HCT116 (cell line): ENCODE results near the gene PRR36. TPM values are rescaled to one million over a fixed set of nuclear protein-coding genes. Genes with fewer than 3 reads are reported as not detected.
"Not testable (repeated sequence)": the region's sequence is repeated elsewhere in the genome, so short reads cannot be mapped to it uniquely, and the experiment has no call there.

ENCODE experiments used
- ATAC-seq: fragments of 200-7000 bp; cut with Tn5 transposase; 2 replicates; pipeline ENCODE4 v1.9.1; 2020; ENCODE audit warnings: mild to moderate bottlenecking, moderate library complexity
- BruUV-seq: library from RNA; stranded (reverse); fragments of 400-500 nt; replicated peaks from 2 replicates; lab custom pipeline; 2021; lab: Mats Ljungman, UMichigan
- CTCF ChIA-PET: fragments of 300-600 bp; sonication (Branson Sonifier 250); formaldehyde crosslinking; loops from one replicate; lab custom pipeline; 2021; ENCODE audit warnings: antibody characterized with exemption; lab: Charles Lee
- POLR2A ChIA-PET: fragments of 300-600, 350-600 bp; sonication (Branson Sonifier 250); formaldehyde crosslinking; loops from one replicate; lab custom pipeline; 2021; ENCODE audit warnings: antibody characterized with exemption; lab: Charles Lee
- RAD21 ChIA-PET, 2 experiments: fragments of 300-600 bp; sonication (Branson Sonifier 250); formaldehyde crosslinking; loops; one replicate each; lab custom pipeline; 2023; ENCODE audit warnings: low total read pairs in 2 of 2; ENCODE audit not compliant: uncharacterized antibody in 2 of 2, unreplicated experiment in 2 of 2, low non-redundant PET in 1 of 2; lab: Charles Lee
- DNase-seq: peaks from one replicate; pipeline ENCODE4 v3.0.0-alpha.2; 2010; ENCODE audit warnings: low read depth, low spot score
- H2AFZ ChIP-seq: fragments of 200-600 bp; shearing (Covaris generic), sonication (generic); 2 replicates; pipeline ENCODE4 v1.6.1; 2017; ENCODE audit warnings: low read depth, mixed run types, mixed read lengths, antibody characterized with exemption, low read length; ENCODE audit not compliant: poor library complexity, severe bottlenecking
- H3K27ac ChIP-seq: 2 replicates; pipeline ENCODE4 v1.5.1; 2012; ENCODE audit warnings: low read depth, low read length
- H3K27me3 ChIP-seq: fragments of 200-600 bp; sonication (generic); 2 replicates; pipeline ENCODE4 v1.6.1; 2016; ENCODE audit warnings: mixed run types, low read length, mixed read lengths; ENCODE audit not compliant: insufficient read depth
- H3K36me3 ChIP-seq, 2 experiments: fragments of 200-500 bp in 1 of 2; fragments of 200-600 bp in 1 of 2; sonication (Bioruptor generic) in 1 of 2; sonication (generic) in 1 of 2; 2 replicates each; pipeline versions ENCODE4 v1.5.1 to v1.6.1; 2014 to 2016; ENCODE audit warnings: low read length in 2 of 2, inconsistent platforms in 1 of 2, mixed read lengths in 1 of 2, mixed run types in 1 of 2; ENCODE audit not compliant: insufficient read depth in 2 of 2, control insufficient read depth in 1 of 2
- H3K4me1 ChIP-seq, 2 experiments: fragments of 200-600 bp in 1 of 2; sonication (generic) in 1 of 2; 2 replicates each; pipeline versions ENCODE4 v1.5.1 to v1.6.1; 2012 to 2017; ENCODE audit warnings: low read length in 2 of 2, inconsistent platforms in 1 of 2, mild to moderate bottlenecking in 1 of 2, mixed read lengths in 1 of 2, mixed run types in 1 of 2, moderate library complexity in 1 of 2; ENCODE audit not compliant: insufficient read depth in 2 of 2, control insufficient read depth in 1 of 2
- H3K4me2 ChIP-seq: fragments of 200-600 bp; sonication (generic); 2 replicates; pipeline ENCODE4 v1.6.1; 2017; ENCODE audit warnings: mixed run types, low read length, mixed read lengths
- H3K4me3 ChIP-seq, 2 experiments: fragments of 200-600 bp in 1 of 2; sonication (generic) in 1 of 2; replicated peaks in 1 of 2; 2 replicates each; pipeline ENCODE4 v1.5.1; 2011 to 2016; ENCODE audit warnings: low read length in 2 of 2, control low read depth in 1 of 2, low read depth in 1 of 2, mild to moderate bottlenecking in 1 of 2, mixed read lengths in 1 of 2, mixed run types in 1 of 2
- H3K79me2 ChIP-seq: fragments of 200-600 bp; sonication (generic); 2 replicates; pipeline ENCODE4 v1.6.1; 2017; ENCODE audit warnings: mild to moderate bottlenecking, mixed run types, low read length, moderate library complexity, mixed read lengths; ENCODE audit not compliant: insufficient read depth
- H3K9ac ChIP-seq: fragments of 200-600 bp; sonication (generic); 2 replicates; pipeline ENCODE4 v1.6.1; 2016; ENCODE audit warnings: low read length, mixed read lengths
- H3K9me2 ChIP-seq: fragments of 200-600 bp; sonication (generic), shearing (Covaris generic); 2 replicates; pipeline ENCODE4 v1.6.1; 2017; ENCODE audit warnings: mixed run types, mild to moderate bottlenecking, moderate library complexity; ENCODE audit not compliant: insufficient read depth
- H3K9me3 ChIP-seq, 2 experiments: fragments of 200-500 bp in 1 of 2; fragments of 200-600 bp in 1 of 2; sonication (Bioruptor generic) in 1 of 2; sonication (generic) in 1 of 2; 2 replicates each; pipeline ENCODE4 v1.6.1; 2014 to 2017; ENCODE audit warnings: low read length in 2 of 2, mixed read lengths in 2 of 2, inconsistent platforms in 1 of 2, low read depth in 1 of 2, mild to moderate bottlenecking in 1 of 2, mixed run types in 1 of 2, moderate library complexity in 1 of 2; ENCODE audit not compliant: control insufficient read depth in 1 of 2, insufficient read depth in 1 of 2
- H4K20me1 ChIP-seq: fragments of 200-600 bp; sonication (generic), shearing (Covaris generic); 2 replicates; pipeline ENCODE4 v1.6.1; 2017; ENCODE audit warnings: mixed run types, mild to moderate bottlenecking, moderate library complexity; ENCODE audit not compliant: insufficient read depth
- CEBPB ChIP-seq: IDR thresholded peaks from 2 replicates; pipeline ENCODE4 v1.6.1; 2012; ENCODE audit warnings: low read depth
- CTCF ChIP-seq, 3 experiments: fragments of 200-600 bp in 1 of 3; sonication (generic) in 1 of 3; IDR thresholded peaks in 2 of 3; conservative IDR thresholded peaks in 1 of 3; 2 replicates each; pipeline ENCODE4 v1.5.1; 2012 to 2017; ENCODE audit warnings: low read depth in 2 of 3, low read length in 2 of 3, antibody characterized with exemption in 1 of 3, borderline replicate concordance in 1 of 3, control low read depth in 1 of 3, mild to moderate bottlenecking in 1 of 3, mixed read lengths in 1 of 3, mixed run types in 1 of 3, moderate library complexity in 1 of 3; ENCODE audit not compliant: insufficient read depth in 1 of 3
- EGR1 ChIP-seq: IDR thresholded peaks from 2 replicates; pipeline ENCODE4 v1.6.1; 2012; ENCODE audit warnings: low read depth
- ELF1 ChIP-seq: IDR thresholded peaks from 2 replicates; pipeline ENCODE4 v1.6.1; 2012; ENCODE audit warnings: low read depth, borderline replicate concordance
- EZH2 ChIP-seq: fragments of 200-600 bp; sonication (generic); IDR thresholded peaks from 2 replicates; pipeline ENCODE4 v1.6.1; 2017; ENCODE audit warnings: antibody characterized with exemption, mixed run types
- EZH2phosphoT487 ChIP-seq: fragments of 200-600 bp; IDR thresholded peaks from 2 replicates; pipeline ENCODE4 v1.6.1; 2018; ENCODE audit warnings: antibody characterized with exemption, borderline replicate concordance
- FOSL1 ChIP-seq: IDR thresholded peaks from 2 replicates; pipeline ENCODE4 v1.6.1; 2012; ENCODE audit warnings: low read depth
- JUND ChIP-seq: IDR thresholded peaks from 2 replicates; pipeline ENCODE4 v1.6.1; 2012
- MAX ChIP-seq: IDR thresholded peaks from 2 replicates; pipeline ENCODE4 v1.6.1; 2012
- REST ChIP-seq: IDR thresholded peaks from 2 replicates; pipeline ENCODE4 v1.6.1; 2012; ENCODE audit warnings: low read depth
- SIN3A ChIP-seq: IDR thresholded peaks from 2 replicates; pipeline ENCODE4 v1.6.1; 2012; ENCODE audit warnings: low read depth
- SP1 ChIP-seq: IDR thresholded peaks from 2 replicates; pipeline ENCODE4 v1.6.1; 2012; ENCODE audit warnings: low read depth
- SRF ChIP-seq: IDR thresholded peaks from 2 replicates; pipeline ENCODE4 v1.6.1; 2012; ENCODE audit warnings: low read depth
- ZFX ChIP-seq: fragments of 450-650 bp; IDR thresholded peaks from 2 replicates; pipeline ENCODE4 v1.6.1; 2017
- ZNF274 ChIP-seq: fragments of 200-500 bp; sonication (Bioruptor generic); IDR thresholded peaks from 2 replicates; pipeline ENCODE4 v1.6.1; 2014; ENCODE audit warnings: mild to moderate bottlenecking, low read depth, low read length, inconsistent platforms
- intact Hi-C: fragments of 100-400 bp; cut with micrococcal nuclease; formaldehyde crosslinking; loops from 2 replicates; pipeline ENCODE4 v1.10.0; 2022
- total RNA-seq: library from RNA; stranded (reverse); gene quantifications from one replicate; pipeline ENCODE4 v1.2.1, GENCODE V29; 2021; ENCODE audit not compliant: unreplicated experiment

Gene PRR36
- total RNA-seq, 1 experiment from 2014 or later = 7.5 TPM

- no peaks in the 10 kb centered on the region for H3K9me3 ChIP-seq
- CTCF ChIA-PET = interaction anchor here (1.0 to 1.9 kb wide), 2 partner anchors 8 to 9 kb away, joined by 3 to 11 read pairs; no protein-coding TSS in a partner anchor
- H3K79me2 ChIP-seq = no peaks in the 10 kb centered on the region
- no peak overlapping the region for H2AFZ ChIP-seq
- POLR2A ChIA-PET = no interaction called here
- no TSS peak for BruUV-seq
- H3K4me2 ChIP-seq = no peak overlapping the region
- no peak for DNase-seq
- H3K27ac ChIP-seq = no peak overlapping the region
- H3K4me3 ChIP-seq = no peak overlapping the region
- RAD21 ChIA-PET = no interaction called here
- H4K20me1 ChIP-seq = no peaks in the 10 kb centered on the region
- intact Hi-C loops = no loop called here
- no peak overlapping the region for H3K9ac ChIP-seq
- TF ChIP-seq CEBPB = no peak
- TF ChIP-seq EZH2 = no peak
- TF ChIP-seq MAX = no peak
- no peak for TF ChIP-seq ELF1
- no peak for TF ChIP-seq CTCF (IDR thresholded peaks at IDR 0.05 in 2 of 3, conservative IDR thresholded peaks at IDR 0.05 in 1 of 3; ENCODE audit: borderline replicate concordance in 1 of 3, insufficient read depth in 1 of 3, low read depth in 2 of 3, low read length in 2 of 3)
- no peak for TF ChIP-seq ZFX
- no peak for TF ChIP-seq SIN3A
- no peak for TF ChIP-seq SP1
- no peak for TF ChIP-seq JUND
- TF ChIP-seq REST = no peak
- TF ChIP-seq SRF = no peak
- no peak for TF ChIP-seq EZH2phosphoT487
- no peak for TF ChIP-seq FOSL1
- no peak for TF ChIP-seq EGR1
- TF ChIP-seq ZNF274 = no peak
- TF ChIP-seq, all 23 proteins: peak for 0
- no peak for ATAC-seq
- Histone ChIP-seq H3K4me1 (peaks cover 0 to 13% of the 10 kb centered on the region in 2 experiments; a peak in 1 of 4 replicates), H3K27me3 (no peaks in the 10 kb centered on the region), H3K36me3 (no peaks in the 10 kb centered on the region), H3K9me2 (no peaks in the 10 kb centered on the region)
Measured at GRCh38 chr19:7859831-7860713, 14.1 kb downstream of the PRR36 start.

DNA sequence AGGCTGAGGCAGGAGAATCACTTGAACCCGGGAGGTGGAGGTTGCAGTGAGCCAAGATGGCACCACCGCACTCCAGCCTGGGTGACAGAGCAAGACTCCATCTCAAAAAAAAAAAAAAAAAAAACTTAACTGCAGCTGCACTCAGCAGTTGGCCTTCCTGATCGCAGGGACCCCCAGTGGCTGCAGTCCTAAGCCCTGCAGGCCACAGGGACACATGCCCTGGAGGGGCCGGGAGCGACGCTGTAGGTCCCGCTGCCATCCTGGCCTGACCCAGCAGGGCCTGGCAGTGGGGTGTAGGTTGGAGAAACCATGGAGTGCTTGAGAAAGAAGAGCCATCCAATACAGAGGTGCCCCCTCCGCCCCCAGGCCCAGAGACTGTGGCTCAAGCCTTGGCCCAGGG, 15.1 kb downstream of the PRR36 start:
- H3K9ac ChIP-seq, H3K4me3 ChIP-seq, H3K79me2 ChIP-seq, H3K36me3 ChIP-seq, RAD21 ChIA-PET, H2AFZ ChIP-seq, BruUV-seq, DNase-seq, H3K27me3 ChIP-seq, CTCF ChIA-PET, H3K9me3 ChIP-seq, H3K27ac ChIP-seq, ATAC-seq, H4K20me1 ChIP-seq, H3K4me2 ChIP-seq, H3K9me2 ChIP-seq, POLR2A ChIA-PET, intact Hi-C loops: not testable (repeated sequence)
- H3K4me1 ChIP-seq = peaks cover 0 to 13% of the 10 kb centered on the region in 2 experiments; a peak in 2 of 4 replicates
